GM23338 (cell line): ENCODE results near the gene LZTS3. TPM values are rescaled to one million over a fixed set of nuclear protein-coding genes. Genes with fewer than 3 reads are reported as not detected.

Source experiments
- ATAC-seq: fragments of 200-7000 bp; cut with Tn5 transposase; 3 replicates; pipeline ENCODE4 v1.9.1; 2020
- DNase-seq: peaks from one replicate; pipeline ENCODE4 v3.0.0-alpha.2; 2015; ENCODE audit warnings: low spot score
- H2AFZ ChIP-seq: fragments of 200-600 bp; sonication (generic); 2 replicates; pipeline ENCODE4 v1.8.0; 2016; ENCODE audit warnings: antibody characterized with exemption, mild to moderate bottlenecking, moderate library complexity
- H3F3A ChIP-seq: fragments of 200-600 bp; sonication (generic); replicated peaks from 2 replicates; pipeline ENCODE4 v1.8.0; 2017; ENCODE audit warnings: antibody characterized with exemption, mixed run types, low read depth
- H3K27ac ChIP-seq: fragments of 200-600 bp; sonication (generic); 2 replicates; pipeline ENCODE4 v1.6.1; 2016; ENCODE audit warnings: low read depth
- H3K27me3 ChIP-seq: fragments of 200-600 bp; sonication (generic); 2 replicates; pipeline ENCODE4 v1.8.0; 2016; ENCODE audit warnings: mild to moderate bottlenecking, mixed run types, moderate library complexity; ENCODE audit not compliant: insufficient read depth
- H3K36me3 ChIP-seq: fragments of 200-600 bp; sonication (generic); 2 replicates; pipeline ENCODE4 v1.8.0; 2016; ENCODE audit warnings: mild to moderate bottlenecking; ENCODE audit not compliant: insufficient read depth
- H3K4me1 ChIP-seq: fragments of 200-600 bp; sonication (generic); 2 replicates; pipeline ENCODE4 v1.8.0; 2016; ENCODE audit warnings: mild to moderate bottlenecking, moderate library complexity; ENCODE audit not compliant: insufficient read depth
- H3K4me2 ChIP-seq: fragments of 200-600 bp; sonication (generic); 2 replicates; pipeline ENCODE4 v1.7.1; 2017; ENCODE audit warnings: mixed run types
- H3K4me3 ChIP-seq: fragments of 200-600 bp; sonication (generic); 2 replicates; pipeline ENCODE4 v1.6.1; 2016; ENCODE audit warnings: mixed run types
- H3K79me2 ChIP-seq: fragments of 200-600 bp; sonication (generic); replicated peaks from 2 replicates; pipeline ENCODE4 v1.8.0; 2017; ENCODE audit warnings: mild to moderate bottlenecking; ENCODE audit not compliant: insufficient read depth
- H3K9me2 ChIP-seq: fragments of 200-600 bp; sonication (generic); 2 replicates; pipeline ENCODE4 v1.8.0; 2017; ENCODE audit not compliant: insufficient read depth
- H4K20me1 ChIP-seq: fragments of 200-600 bp; sonication (generic); replicated peaks from 2 replicates; pipeline ENCODE4 v1.8.0; 2017; ENCODE audit warnings: mild to moderate bottlenecking; ENCODE audit not compliant: insufficient read depth
- H3K27ac Mint-ChIP-seq: 2 replicates; pipeline ENCODE4 v1.8.0; 2020; ENCODE audit warnings: inconsistent platforms, mild to moderate bottlenecking, moderate library complexity, mixed read lengths
- H3K27me3 Mint-ChIP-seq: 3 replicates; pipeline ENCODE4 v1.8.0; 2022; ENCODE audit warnings: low read depth, mild to moderate bottlenecking, moderate library complexity, mixed read lengths, inconsistent platforms; ENCODE audit not compliant: insufficient read depth, poor library complexity
- H3K36me3 Mint-ChIP-seq: 3 replicates; pipeline ENCODE4 v1.8.0; 2021; ENCODE audit warnings: low read depth, mild to moderate bottlenecking, inconsistent platforms, moderate library complexity, mixed read lengths
- H3K4me1 Mint-ChIP-seq: 3 replicates; pipeline ENCODE4 v1.8.0; 2020; ENCODE audit warnings: mild to moderate bottlenecking, inconsistent platforms, mixed read lengths
- H3K4me3 Mint-ChIP-seq: 3 replicates; pipeline ENCODE4 v1.8.0; 2021; ENCODE audit warnings: moderate library complexity, mild to moderate bottlenecking, inconsistent platforms, mixed read lengths
- H3K9me3 Mint-ChIP-seq: 3 replicates; pipeline ENCODE4 v1.8.0; 2020; ENCODE audit warnings: moderate library complexity, mild to moderate bottlenecking, inconsistent platforms, mixed read lengths
- CREB1 ChIP-seq: fragments of 250-450 bp; sonication (Bioruptor Pico); IDR thresholded peaks from 2 replicates; pipeline ENCODE4 v1.5.0; 2020; ENCODE audit warnings: low read depth, mild to moderate bottlenecking, moderate library complexity
- EZH2 ChIP-seq: fragments of 200-600 bp; sonication (generic); IDR thresholded peaks from one replicate; pipeline ENCODE4 v1.8.0; 2017; ENCODE audit warnings: antibody characterized with exemption, mild to moderate bottlenecking, low read depth; ENCODE audit not compliant: unreplicated experiment
- EZH2phosphoT487 ChIP-seq: fragments of 200-600 bp; sonication (generic); IDR thresholded peaks from one replicate; pipeline ENCODE4 v1.8.1; 2018; ENCODE audit warnings: antibody characterized with exemption; ENCODE audit not compliant: unreplicated experiment
- POLR2AphosphoS5 ChIP-seq: IDR thresholded peaks from 2 replicates; pipeline ENCODE4 v1.6.1; 2016; ENCODE audit warnings: antibody characterized with exemption, low read depth
- ZNF331 ChIP-seq: fragments of 250-450 bp; sonication (Bioruptor Pico); IDR thresholded peaks from 2 replicates; pipeline ENCODE4 v1.5.0; 2020; ENCODE audit warnings: low read depth, mild to moderate bottlenecking, moderate library complexity
- polyA plus RNA-seq: library from polyadenylated mRNA; unstranded; fragments of >200 nt; fragmentation: Nextera tagmentation; extraction: Ambion mirVana; gene quantifications from 2 replicates; pipeline ENCODE4 v1.2.1, GENCODE V29; 2016
- total RNA-seq: library from RNA; depleted of rRNA; stranded (reverse); fragments of >200 nt; shearing (Covaris generic); gene quantifications from 2 replicates; pipeline ENCODE4 v1.2.3, GENCODE V29; 2014
- TF ChIP-seq, protein P1 (sequence below): IDR thresholded peaks from one replicate; pipeline ENCODE4 v1.6.1; 2018; ENCODE audit warnings: antibody characterized with exemption; ENCODE audit not compliant: unreplicated experiment
- TF ChIP-seq, protein P2 (sequence below), 2 experiments: fragments of 200-600 bp in 1 of 2; sonication (generic) in 1 of 2; conservative IDR thresholded peaks; 2 replicates each; pipeline versions ENCODE4 v1.5.1 to v1.6.1; 2016 to 2017; ENCODE audit warnings: antibody characterized with exemption in 2 of 2, low read depth in 2 of 2, mild to moderate bottlenecking in 2 of 2, moderate library complexity in 1 of 2
- TF ChIP-seq, protein P3 (sequence below): fragments of 250-450 bp; sonication (Bioruptor Pico); IDR thresholded peaks from 2 replicates; pipeline ENCODE4 v1.5.0; 2020; ENCODE audit warnings: mild to moderate bottlenecking, moderate library complexity

Gene LZTS3
- total and polyA plus RNA-seq, 2 experiments from 2014 or later: 9.7 to 40.7 TPM

DNA sequence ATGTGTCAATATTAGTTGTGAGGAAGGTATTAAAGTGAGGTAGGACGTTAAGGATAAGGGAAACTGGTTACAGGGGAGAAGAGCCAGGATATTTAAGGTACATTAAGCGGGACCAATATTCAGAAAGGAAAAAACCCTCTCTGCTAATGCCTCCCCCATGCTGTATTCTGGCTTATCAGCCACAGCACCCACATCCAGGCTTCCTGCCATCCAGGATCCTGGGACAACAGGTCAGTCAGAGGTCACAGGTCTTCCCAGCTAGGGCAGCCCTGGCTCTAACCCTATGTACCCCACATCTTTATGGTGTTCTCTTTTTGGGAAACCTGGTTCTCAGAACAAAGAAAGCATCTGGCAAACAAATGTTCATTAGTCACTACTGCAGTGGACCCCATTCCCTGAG is 25.9 kb upstream of the LZTS3 start (continued):
- TF ChIP-seq, protein P1, sequence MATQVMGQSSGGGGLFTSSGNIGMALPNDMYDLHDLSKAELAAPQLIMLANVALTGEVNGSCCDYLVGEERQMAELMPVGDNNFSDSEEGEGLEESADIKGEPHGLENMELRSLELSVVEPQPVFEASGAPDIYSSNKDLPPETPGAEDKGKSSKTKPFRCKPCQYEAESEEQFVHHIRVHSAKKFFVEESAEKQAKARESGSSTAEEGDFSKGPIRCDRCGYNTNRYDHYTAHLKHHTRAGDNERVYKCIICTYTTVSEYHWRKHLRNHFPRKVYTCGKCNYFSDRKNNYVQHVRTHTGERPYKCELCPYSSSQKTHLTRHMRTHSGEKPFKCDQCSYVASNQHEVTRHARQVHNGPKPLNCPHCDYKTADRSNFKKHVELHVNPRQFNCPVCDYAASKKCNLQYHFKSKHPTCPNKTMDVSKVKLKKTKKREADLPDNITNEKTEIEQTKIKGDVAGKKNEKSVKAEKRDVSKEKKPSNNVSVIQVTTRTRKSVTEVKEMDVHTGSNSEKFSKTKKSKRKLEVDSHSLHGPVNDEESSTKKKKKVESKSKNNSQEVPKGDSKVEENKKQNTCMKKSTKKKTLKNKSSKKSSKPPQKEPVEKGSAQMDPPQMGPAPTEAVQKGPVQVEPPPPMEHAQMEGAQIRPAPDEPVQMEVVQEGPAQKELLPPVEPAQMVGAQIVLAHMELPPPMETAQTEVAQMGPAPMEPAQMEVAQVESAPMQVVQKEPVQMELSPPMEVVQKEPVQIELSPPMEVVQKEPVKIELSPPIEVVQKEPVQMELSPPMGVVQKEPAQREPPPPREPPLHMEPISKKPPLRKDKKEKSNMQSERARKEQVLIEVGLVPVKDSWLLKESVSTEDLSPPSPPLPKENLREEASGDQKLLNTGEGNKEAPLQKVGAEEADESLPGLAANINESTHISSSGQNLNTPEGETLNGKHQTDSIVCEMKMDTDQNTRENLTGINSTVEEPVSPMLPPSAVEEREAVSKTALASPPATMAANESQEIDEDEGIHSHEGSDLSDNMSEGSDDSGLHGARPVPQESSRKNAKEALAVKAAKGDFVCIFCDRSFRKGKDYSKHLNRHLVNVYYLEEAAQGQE: no peak

DNA sequence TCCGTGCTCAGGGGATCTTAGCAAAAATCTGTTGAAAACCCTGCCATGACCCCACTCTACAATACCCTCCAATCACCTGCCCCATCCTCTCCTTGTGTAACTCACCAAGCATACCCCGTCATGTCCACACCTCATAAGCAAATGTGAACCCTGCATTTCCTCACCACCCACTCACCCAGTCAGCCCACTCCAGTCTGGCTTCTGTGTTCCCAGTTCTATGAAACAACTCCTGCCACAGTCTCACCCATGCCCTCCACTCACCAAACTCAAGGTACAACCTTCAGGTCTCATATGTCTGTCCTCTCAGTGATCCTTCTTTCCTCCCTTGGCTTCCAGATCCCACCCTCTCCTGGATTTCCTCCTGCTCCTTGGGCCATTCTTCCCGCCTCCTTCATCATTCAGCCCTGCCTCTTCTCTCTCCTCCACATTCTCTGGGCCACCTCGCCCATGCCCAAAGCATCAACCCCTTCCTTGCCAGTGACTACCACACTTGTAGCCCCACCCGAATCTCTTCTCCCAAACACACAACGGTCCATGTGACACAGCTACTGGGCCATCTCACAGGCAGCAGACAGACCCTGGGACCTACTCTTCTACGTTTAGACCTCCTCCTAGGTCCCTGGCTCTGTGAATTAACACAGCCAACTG is 22.4 kb upstream of the LZTS3 start:
- no peak overlapping the region for H3K27ac Mint-ChIP-seq
- TF ChIP-seq EZH2: no peak
- TF ChIP-seq ZNF331: no peak
- TF ChIP-seq, protein P2, sequence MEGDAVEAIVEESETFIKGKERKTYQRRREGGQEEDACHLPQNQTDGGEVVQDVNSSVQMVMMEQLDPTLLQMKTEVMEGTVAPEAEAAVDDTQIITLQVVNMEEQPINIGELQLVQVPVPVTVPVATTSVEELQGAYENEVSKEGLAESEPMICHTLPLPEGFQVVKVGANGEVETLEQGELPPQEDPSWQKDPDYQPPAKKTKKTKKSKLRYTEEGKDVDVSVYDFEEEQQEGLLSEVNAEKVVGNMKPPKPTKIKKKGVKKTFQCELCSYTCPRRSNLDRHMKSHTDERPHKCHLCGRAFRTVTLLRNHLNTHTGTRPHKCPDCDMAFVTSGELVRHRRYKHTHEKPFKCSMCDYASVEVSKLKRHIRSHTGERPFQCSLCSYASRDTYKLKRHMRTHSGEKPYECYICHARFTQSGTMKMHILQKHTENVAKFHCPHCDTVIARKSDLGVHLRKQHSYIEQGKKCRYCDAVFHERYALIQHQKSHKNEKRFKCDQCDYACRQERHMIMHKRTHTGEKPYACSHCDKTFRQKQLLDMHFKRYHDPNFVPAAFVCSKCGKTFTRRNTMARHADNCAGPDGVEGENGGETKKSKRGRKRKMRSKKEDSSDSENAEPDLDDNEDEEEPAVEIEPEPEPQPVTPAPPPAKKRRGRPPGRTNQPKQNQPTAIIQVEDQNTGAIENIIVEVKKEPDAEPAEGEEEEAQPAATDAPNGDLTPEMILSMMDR (conservative IDR thresholded peaks at IDR 0.05; ENCODE audit: low read depth in 2 of 2): no peak
- no peak for TF ChIP-seq POLR2AphosphoS5
- TF ChIP-seq EZH2phosphoT487: no peak
- TF ChIP-seq, protein P3, sequence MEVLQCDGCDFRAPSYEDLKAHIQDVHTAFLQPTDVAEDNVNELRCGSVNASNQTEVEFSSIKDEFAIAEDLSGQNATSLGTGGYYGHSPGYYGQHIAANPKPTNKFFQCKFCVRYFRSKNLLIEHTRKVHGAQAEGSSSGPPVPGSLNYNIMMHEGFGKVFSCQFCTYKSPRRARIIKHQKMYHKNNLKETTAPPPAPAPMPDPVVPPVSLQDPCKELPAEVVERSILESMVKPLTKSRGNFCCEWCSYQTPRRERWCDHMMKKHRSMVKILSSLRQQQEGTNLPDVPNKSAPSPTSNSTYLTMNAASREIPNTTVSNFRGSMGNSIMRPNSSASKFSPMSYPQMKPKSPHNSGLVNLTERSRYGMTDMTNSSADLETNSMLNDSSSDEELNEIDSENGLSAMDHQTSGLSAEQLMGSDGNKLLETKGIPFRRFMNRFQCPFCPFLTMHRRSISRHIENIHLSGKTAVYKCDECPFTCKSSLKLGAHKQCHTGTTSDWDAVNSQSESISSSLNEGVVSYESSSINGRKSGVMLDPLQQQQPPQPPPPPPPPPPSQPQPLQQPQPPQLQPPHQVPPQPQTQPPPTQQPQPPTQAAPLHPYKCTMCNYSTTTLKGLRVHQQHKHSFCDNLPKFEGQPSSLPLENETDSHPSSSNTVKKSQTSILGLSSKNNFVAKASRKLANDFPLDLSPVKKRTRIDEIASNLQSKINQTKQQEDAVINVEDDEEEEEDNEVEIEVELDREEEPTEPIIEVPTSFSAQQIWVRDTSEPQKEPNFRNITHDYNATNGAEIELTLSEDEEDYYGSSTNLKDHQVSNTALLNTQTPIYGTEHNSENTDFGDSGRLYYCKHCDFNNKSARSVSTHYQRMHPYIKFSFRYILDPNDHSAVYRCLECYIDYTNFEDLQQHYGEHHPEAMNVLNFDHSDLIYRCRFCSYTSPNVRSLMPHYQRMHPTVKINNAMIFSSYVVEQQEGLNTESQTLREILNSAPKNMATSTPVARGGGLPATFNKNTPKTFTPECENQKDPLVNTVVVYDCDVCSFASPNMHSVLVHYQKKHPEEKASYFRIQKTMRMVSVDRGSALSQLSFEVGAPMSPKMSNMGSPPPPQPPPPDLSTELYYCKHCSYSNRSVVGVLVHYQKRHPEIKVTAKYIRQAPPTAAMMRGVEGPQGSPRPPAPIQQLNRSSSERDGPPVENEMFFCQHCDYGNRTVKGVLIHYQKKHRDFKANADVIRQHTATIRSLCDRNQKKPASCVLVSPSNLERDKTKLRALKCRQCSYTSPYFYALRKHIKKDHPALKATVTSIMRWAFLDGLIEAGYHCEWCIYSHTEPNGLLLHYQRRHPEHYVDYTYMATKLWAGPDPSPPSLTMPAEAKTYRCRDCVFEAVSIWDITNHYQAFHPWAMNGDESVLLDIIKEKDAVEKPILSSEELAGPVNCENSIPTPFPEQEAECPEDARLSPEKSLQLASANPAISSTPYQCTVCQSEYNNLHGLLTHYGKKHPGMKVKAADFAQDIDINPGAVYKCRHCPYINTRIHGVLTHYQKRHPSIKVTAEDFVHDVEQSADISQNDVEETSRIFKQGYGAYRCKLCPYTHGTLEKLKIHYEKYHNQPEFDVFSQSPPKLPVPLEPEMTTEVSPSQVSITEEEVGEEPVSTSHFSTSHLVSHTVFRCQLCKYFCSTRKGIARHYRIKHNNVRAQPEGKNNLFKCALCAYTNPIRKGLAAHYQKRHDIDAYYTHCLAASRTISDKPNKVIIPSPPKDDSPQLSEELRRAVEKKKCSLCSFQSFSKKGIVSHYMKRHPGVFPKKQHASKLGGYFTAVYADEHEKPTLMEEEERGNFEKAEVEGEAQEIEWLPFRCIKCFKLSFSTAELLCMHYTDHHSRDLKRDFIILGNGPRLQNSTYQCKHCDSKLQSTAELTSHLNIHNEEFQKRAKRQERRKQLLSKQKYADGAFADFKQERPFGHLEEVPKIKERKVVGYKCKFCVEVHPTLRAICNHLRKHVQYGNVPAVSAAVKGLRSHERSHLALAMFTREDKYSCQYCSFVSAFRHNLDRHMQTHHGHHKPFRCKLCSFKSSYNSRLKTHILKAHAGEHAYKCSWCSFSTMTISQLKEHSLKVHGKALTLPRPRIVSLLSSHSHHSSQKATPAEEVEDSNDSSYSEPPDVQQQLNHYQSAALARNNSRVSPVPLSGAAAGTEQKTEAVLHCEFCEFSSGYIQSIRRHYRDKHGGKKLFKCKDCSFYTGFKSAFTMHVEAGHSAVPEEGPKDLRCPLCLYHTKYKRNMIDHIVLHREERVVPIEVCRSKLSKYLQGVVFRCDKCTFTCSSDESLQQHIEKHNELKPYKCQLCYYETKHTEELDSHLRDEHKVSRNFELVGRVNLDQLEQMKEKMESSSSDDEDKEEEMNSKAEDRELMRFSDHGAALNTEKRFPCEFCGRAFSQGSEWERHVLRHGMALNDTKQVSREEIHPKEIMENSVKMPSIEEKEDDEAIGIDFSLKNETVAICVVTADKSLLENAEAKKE (CRISPR knock-in tag): no peak
- TF ChIP-seq, protein P1: no peak
- TF ChIP-seq CREB1 (CRISPR knock-in tag): no peak
- H3K36me3 Mint-ChIP-seq: peaks cover 73% of the 10 kb centered on the region
- H3K27me3 Mint-ChIP-seq: peaks cover 13% of the 10 kb centered on the region
- Histone ChIP-seq H4K20me1 (no peaks in the 10 kb centered on the region; the same call in 1 of the 2 replicates), H2AFZ (no peak overlapping the region), H3K36me3 (peaks cover 15% of the 10 kb centered on the region), H3K4me1 (no peaks in the 10 kb centered on the region), H3K27ac (no peak overlapping the region), H3F3A (no peaks in the 10 kb centered on the region), H3K4me3 (no peak overlapping the region), H3K9me2 (no peaks in the 10 kb centered on the region), H3K79me2 (no peaks in the 10 kb centered on the region), H3K27me3 (no peaks in the 10 kb centered on the region), H3K4me2 (no peak overlapping the region)
- no peak overlapping the region; the same call in 2 of the 3 replicates for H3K4me3 Mint-ChIP-seq
- DNase-seq: no peak
- no peak for ATAC-seq
- H3K4me1 Mint-ChIP-seq: peaks cover 4% of the 10 kb centered on the region
- H3K9me3 Mint-ChIP-seq: no peaks in the 10 kb centered on the region; the same call in 2 of the 3 replicates
